Measurements from ENCODE around the gene PEX14. TPM values are rescaled to one million over a fixed set of nuclear protein-coding genes. Genes with fewer than 3 reads are reported as not detected.

PEX14 gene
- polyA plus RNA-seq, 1 donor from 2014 or later: 13.5 TPM

- no peaks in the 10 kb centered on the region for H3K27me3 ChIP-seq (ENCODE audit: insufficient read depth, low read depth, low read length)
- H3F3A ChIP-seq (ENCODE audit: insufficient read depth, low read length, poor library complexity, severe bottlenecking): no peaks in the 10 kb centered on the region
- H3K9me3 ChIP-seq (ENCODE audit: low read length): no peaks in the 10 kb centered on the region
- no peaks in the 10 kb centered on the region for H3K36me3 ChIP-seq (ENCODE audit: insufficient read depth, low read length)
- H3K4me2 ChIP-seq (ENCODE audit: low read length): no peak overlapping the region
- TF ChIP-seq MXI1 (conservative IDR thresholded peaks at IDR 0.05; ENCODE audit: poor library complexity, severe bottlenecking) (no peak), EP300 (conservative IDR thresholded peaks at IDR 0.05; ENCODE audit: poor library complexity, severe bottlenecking) (no peak), RAD21 (conservative IDR thresholded peaks at IDR 0.05) (no peak), EZH2 (IDR thresholded peaks at IDR 0.05; ENCODE audit: borderline replicate concordance, insufficient read depth, low read length, poor library complexity, severe bottlenecking) (no peak)
- TF ChIP-seq, protein P1, sequence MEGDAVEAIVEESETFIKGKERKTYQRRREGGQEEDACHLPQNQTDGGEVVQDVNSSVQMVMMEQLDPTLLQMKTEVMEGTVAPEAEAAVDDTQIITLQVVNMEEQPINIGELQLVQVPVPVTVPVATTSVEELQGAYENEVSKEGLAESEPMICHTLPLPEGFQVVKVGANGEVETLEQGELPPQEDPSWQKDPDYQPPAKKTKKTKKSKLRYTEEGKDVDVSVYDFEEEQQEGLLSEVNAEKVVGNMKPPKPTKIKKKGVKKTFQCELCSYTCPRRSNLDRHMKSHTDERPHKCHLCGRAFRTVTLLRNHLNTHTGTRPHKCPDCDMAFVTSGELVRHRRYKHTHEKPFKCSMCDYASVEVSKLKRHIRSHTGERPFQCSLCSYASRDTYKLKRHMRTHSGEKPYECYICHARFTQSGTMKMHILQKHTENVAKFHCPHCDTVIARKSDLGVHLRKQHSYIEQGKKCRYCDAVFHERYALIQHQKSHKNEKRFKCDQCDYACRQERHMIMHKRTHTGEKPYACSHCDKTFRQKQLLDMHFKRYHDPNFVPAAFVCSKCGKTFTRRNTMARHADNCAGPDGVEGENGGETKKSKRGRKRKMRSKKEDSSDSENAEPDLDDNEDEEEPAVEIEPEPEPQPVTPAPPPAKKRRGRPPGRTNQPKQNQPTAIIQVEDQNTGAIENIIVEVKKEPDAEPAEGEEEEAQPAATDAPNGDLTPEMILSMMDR (IDR thresholded peaks at IDR 0.05; ENCODE audit: poor library complexity, severe bottlenecking): no peak
- H3K9me2 ChIP-seq (ENCODE audit: insufficient read depth, low read length): no peaks in the 10 kb centered on the region
- no peaks in the 10 kb centered on the region for H3K79me2 ChIP-seq (replicated peaks; ENCODE audit: insufficient read depth, low read length)
- H3K4me3 ChIP-seq (ENCODE audit: low read length): no peak overlapping the region
- no peak overlapping the region for H3K9ac ChIP-seq (ENCODE audit: low read length)
- no peaks in the 10 kb centered on the region for H4K20me1 ChIP-seq (ENCODE audit: insufficient read depth)
- H3K27ac ChIP-seq (ENCODE audit: low read length): no peak overlapping the region
- H2AFZ ChIP-seq (ENCODE audit: low read depth, low read length): no peak overlapping the region
These were observed 149.7 kb downstream of the PEX14 start for GRCh38 chr1:10624256-10625050.

DNA sequence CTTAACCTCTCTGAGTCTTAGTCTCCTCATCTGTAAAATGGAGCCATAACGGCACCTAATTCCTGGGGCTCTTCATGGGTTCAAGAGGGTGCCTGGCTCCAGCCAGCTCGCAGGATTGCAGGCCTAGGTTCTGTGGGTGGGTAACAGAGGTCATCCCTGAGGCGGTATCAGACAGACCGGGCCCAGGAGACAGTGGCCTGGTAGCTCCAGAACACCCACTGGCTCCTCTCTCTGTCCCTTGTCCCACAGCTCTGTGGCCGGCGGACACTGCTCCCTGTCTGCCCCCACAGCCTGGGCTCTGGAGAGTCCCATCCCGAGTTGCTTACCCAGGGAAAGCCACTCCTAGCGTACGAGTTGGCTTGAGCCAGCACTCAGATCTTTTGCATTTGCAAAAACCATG lies 150.3 kb downstream of the PEX14 start:
- Histone ChIP-seq H4K20me1 (ENCODE audit: insufficient read depth) (no peaks in the 10 kb centered on the region), H3K9ac (ENCODE audit: low read length) (no peak overlapping the region), H3K27me3 (ENCODE audit: insufficient read depth, low read depth, low read length) (no peaks in the 10 kb centered on the region), H3K4me2 (ENCODE audit: low read length) (no peak overlapping the region), H3K4me3 (ENCODE audit: low read length) (no peak overlapping the region), H3K9me2 (ENCODE audit: insufficient read depth, low read length) (no peaks in the 10 kb centered on the region), H3K9me3 (ENCODE audit: low read length) (no peaks in the 10 kb centered on the region), H2AFZ (ENCODE audit: low read depth, low read length) (no peak overlapping the region), H3K27ac (ENCODE audit: low read length) (no peak overlapping the region), H3K79me2 (replicated peaks; ENCODE audit: insufficient read depth, low read length) (no peaks in the 10 kb centered on the region), H3K36me3 (ENCODE audit: insufficient read depth, low read length) (no peaks in the 10 kb centered on the region), H3F3A (ENCODE audit: insufficient read depth, low read length, poor library complexity, severe bottlenecking) (no peaks in the 10 kb centered on the region)
- TF ChIP-seq TAF1 (IDR thresholded peaks at IDR 0.05; ENCODE audit: low read depth): no peak
- no peak for TF ChIP-seq REST (IDR thresholded peaks at IDR 0.05; ENCODE audit: borderline replicate concordance)
- no peak for TF ChIP-seq POLR2AphosphoS5 (IDR thresholded peaks at IDR 0.05)
- TF ChIP-seq, protein P1 (IDR thresholded peaks at IDR 0.05; ENCODE audit: poor library complexity, severe bottlenecking): no peak
- TF ChIP-seq EZH2 (IDR thresholded peaks at IDR 0.05; ENCODE audit: borderline replicate concordance, insufficient read depth, low read length, poor library complexity, severe bottlenecking): no peak
- TF ChIP-seq RAD21 (conservative IDR thresholded peaks at IDR 0.05): no peak
- TF ChIP-seq SMC3 (conservative IDR thresholded peaks at IDR 0.05; ENCODE audit: poor library complexity): no peak
- no peak for TF ChIP-seq EP300 (conservative IDR thresholded peaks at IDR 0.05; ENCODE audit: poor library complexity, severe bottlenecking)
- no peak for TF ChIP-seq MXI1 (conservative IDR thresholded peaks at IDR 0.05; ENCODE audit: poor library complexity, severe bottlenecking)
